ENCODE measurements around the gene ZNF518B.
"Not testable (repeated sequence)": the region's sequence is repeated elsewhere in the genome, so short reads cannot be mapped to it uniquely, and the experiment has no call there.

Gene ZNF518B

DNA sequence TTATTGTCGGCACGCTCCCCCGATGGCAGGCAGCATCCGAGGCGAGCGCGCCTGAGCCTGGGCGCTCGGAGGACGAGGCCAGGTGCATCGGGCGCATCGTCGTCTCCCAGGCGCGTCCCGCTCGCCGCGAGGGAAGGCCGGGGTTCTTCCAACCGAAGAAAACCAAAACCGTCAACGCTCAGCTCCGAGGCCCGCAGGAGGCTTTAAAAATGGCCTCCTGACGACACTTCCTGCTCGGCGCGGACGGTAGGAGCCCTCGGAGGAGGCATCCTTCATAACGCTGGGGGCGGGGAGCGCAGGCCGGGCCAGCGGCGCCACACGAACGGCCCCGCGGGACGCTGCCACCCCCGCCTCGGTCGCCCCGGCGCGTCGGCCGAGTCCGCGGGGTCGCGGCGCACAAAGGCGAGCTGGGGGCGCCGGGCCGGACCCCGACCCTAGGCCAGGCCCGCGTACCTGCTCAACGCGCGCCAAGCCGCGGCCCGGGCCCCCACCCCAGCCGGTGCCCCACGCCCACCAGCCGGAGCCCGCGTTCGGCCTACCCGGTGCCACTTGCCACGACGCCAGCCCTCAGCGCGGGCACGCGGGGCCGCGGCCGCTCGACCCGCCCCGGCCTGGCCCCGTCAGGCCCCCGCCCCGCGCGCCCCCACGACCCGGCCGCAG lies 501 bp downstream of the ZNF518B start:
- peak in 30 of 58 donors; percentile 1 to 54 (median 16) for DNase-seq

DNA sequence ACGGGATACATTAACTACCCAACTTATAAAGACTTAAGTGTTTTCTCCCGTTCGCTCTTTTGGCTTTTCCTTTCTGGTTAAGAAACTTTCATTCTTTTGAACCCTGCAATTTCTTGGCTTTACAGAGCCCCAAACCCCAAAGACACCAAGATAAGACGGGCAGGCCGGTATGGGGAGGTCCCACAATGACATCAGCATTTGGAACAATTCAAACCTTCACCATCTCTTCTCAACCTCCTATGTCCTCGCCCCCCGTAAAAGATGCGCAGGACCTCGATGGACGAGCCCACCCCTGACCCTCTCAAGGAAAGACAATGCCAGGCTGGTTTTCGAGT lies 999 bp downstream of the ZNF518B start:
- DNase-seq = no peak

DNA sequence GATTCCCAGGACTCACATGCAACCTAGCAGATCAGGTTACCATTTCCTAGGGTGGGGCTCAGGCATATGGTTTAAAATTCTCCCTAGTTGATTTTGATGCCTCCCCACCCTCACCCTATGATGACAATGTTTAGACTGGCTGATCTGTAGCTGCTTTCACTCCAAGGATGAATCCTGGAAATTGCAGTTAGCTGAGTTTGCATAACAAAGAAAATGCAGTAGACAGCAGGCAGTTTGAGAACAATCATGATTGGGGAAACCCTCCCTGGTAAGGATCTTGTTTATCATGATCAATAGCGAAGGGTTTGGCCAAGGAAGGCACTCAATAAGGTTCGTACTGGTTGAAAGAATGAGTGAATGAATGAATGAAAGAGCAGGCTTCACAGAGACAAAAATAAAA lies 2.1 kb downstream of the ZNF518B start:
- no peak for DNase-seq

DNA sequence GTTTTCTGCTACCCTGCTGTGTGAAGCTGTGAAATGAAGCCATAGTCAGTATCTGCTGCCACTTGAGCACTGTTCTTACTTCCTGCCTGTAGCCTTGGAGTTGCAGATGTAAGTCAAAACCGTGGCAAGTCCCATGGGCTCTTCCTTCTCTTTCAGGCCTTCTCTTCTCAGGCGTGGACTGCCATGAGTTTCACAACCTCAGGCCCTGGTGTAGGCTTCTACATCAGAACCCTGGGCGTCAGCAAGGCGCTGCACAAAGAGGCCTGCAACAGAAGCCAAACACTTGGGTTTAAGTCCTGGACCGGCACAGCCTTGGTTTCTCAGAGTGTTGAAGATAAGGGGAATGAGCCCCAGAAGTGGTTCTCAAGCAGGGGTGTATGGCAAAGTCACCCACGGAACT lies 2.5 kb downstream of the ZNF518B start:
- DNase-seq = no peak

DNA sequence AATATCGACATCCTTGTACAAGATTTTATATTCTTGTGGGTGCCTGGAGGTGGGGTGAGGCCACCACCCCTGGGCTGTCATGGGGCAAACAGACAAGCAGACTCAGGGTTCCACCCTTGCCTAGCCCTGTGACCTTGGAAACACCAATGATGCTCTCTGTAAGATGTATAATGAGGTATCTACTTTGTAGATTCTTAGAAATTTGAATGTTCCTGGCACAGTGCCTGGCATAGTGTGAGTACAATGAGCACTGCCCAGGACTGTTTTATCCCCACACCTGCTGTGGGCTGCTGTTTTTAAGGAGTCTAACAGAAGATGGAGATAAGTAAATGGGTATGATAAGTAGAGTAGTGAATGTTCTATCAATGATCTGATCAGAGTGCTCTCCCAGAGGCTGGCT lies 3.1 kb downstream of the ZNF518B start:
- DNase-seq = no peak

DNA sequence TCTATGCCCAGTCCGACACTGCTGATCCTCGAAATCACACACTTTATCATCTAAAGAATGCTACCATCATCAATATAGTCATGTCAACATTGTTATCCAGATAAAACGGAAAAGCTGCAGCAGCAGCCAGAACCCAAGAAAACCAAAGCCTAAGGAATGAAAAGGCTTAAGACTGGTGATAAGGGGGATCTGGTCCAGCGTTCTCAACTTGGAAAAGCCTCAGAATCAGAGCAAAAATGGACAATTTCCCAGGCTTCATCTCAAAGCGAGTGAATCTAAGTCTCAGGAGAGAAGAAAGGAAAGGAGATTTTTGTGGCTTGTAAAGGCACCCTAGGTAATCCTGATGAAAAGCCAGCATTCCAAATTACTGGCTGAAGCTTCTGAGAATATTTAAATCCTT lies 8.2 kb downstream of the ZNF518B start:
- DNase-seq = no peak

DNA sequence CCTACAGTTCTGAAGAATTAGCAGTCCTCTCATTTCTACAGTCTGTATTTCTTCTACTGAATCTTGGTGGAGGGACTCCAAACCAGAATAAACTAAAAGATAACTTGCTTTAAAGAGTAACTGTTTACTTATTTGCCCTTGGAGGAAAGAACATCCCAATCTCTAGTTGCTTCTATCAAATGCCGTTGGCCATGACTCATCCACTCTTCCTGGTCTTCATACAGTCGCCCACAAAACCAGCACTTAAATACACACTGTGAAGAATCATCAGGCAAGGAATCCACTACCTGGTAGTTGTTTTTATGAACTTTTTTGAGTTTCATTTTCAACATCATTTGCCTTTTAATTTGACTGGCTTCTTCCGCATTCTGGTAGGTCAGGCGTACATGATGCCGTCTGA lies 14.2 kb downstream of the ZNF518B start:
- no peak for DNase-seq

DNA sequence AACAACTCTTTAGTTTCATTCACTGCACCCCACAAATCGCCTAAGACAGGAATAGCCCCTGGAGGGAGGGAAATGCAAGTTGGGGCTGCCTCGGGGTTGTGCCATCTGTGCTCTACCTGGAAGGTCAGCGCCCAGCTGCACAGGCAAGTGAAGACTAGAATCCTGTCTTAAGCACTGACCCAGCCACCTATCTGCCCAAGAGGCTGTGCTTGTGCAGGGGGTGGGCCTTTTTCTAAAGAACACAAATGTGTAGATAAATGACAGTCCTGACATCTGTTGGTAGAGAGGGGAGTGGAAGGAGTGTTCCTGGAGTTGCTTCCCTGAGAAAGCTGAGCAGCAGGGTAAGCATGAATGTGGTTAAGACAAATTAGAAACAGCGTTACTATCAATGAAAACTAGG lies 15.7 kb downstream of the ZNF518B start:
- DNase-seq = no peak

DNA sequence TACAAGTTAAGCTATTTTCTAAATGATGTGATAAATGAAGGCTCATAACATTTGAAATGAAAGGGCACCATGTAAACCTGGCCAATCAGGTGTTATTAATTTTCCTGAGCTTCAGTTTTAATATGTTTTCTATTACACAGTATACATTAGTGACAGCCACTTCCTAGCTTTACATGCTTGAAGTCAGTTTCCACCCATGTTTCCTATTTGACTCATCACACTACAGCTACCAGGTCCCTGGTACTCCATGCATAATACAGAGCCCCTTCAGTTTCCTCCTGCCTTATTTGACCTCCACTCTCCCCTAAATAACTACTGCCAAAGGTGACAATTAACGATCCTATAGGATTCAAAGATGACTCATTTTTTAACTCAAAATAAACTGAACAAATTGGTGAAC lies 18.3 kb downstream of the ZNF518B start:
- DNase-seq = no peak

DNA sequence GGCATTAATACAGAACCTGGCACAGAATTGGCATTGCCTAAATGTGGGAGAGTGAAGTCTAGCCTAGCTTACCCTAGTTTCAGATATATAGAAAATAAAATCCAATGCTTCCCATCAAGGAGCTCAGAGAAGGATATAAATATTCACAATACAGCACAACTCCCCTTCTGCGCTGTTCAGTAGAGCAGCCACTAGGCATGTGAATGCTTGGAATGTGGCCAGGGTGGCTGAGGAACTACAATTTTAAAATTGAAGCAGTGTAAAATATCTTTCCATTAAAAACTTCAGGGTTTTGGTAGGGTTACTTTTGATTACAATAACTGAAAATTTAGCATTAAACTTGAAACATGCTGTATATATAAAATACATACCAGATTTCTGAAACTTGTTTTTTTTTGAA lies 19.5 kb downstream of the ZNF518B start:
- DNase-seq = peak in 2 of 58 donors; percentile 3 to 8

DNA sequence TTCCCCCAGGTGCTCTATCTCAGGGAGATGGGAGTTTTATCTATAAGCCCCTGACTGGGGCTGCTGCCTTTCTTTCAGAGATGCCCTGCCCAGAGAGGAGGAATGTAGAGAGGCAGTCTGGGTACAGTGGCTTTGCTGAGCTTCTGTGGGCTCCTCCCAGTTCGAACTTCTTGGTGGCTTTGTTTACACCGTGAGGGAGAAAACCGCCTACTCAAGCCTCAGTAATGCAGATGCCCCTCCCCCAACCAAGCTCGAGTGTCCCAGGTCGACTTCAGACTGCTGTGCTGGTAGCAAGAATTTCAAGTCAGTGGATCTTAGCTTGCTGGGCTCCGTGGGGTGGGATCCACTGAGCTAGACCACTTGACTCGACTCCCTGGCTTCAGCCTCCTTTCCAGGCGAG lies 29.5 kb downstream of the ZNF518B start:
- not testable (repeated sequence) for DNase-seq

DNA sequence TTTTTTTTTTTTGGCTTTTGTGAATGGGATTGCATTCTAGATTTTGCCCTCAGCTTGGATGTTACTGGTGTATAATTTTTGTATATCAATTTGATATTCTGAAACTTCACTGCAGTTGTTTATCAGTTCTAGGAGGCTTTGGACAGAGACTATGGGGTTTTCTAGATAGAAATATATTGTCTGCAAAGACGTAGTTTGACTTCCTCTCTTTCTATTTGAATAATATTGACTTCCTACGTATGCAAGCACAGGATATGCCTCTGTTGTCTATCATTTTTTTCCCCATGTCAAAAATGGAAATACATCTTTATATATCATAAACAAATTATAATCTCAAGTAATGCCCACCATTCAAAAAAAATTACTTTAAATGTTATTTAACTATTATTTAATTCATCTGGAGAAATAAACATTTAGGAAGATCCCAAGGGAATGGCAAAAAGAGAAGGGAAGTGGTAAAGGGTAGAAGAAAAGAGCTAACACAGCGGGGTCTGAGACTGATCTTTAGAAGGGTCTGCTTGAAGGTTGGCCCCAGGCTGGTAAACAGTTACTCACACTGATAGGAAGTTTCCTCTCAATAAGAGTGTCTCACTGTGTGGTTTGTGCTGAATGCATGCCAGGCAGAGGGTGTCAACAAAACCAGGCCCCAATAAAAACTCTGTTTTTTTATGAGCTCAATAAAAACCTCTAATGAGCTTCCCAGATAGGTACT lies 35.7 kb downstream of the ZNF518B start:
- no peak for DNase-seq

DNA sequence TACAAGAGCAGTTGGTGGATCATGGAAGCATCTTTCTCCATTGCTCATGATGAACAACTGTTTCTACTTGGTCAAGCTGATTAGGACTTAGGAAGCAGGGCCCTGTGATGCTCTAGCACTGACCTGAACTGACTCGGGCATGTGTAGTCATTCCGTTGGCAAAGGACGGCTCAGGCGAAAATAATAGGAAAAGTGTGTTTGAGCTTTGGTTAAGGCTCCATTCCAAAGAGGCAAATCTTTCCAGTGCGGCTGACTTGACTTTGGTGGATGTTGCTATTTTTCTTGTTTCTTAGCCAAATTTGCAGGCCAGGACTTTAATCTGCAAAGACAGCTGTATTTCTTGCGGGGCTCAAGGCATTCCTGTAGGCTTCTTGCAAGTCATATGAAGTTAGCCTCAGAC lies 39.5 kb downstream of the ZNF518B start:
- DNase-seq = no peak

DNA sequence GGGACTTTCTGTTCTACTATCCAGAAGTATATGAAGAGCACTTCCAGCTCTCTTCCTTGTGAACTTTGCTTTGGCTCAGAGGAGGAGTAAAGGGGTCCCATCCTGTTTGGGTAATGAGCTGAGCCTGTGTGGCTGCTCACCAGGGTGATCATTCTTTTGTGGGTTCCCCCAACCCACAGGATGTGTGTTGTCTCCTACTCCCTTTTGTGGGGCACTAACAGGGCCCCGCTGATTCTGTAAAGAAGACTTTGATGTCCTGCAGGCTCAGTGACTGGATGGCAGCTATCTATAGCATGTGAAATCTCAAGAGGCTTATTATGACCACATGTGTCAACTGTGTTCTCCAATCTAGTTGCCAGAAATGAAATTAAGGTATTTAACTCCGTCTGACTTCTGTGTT lies 40.8 kb downstream of the ZNF518B start:
- DNase-seq = no peak

DNA sequence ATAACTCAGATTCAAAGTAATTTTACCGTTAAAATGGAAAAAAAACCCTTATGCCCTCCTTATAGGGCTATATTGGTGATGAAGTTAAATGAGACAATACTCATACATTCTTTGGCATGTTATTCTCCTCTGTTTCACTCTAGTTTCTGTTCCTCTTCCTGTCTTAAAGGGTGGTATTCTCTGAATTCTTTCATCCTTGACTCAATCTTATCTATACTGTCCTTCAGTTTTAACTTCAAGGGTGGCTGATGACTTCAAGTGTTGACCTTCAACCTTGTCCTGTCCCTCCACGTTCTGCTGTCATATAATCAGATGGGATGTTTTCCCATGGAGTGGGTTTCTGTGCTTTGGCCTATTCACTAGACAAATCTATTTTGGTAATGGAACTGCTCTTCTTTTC lies 44.0 kb downstream of the ZNF518B start:
- no peak for DNase-seq

DNA sequence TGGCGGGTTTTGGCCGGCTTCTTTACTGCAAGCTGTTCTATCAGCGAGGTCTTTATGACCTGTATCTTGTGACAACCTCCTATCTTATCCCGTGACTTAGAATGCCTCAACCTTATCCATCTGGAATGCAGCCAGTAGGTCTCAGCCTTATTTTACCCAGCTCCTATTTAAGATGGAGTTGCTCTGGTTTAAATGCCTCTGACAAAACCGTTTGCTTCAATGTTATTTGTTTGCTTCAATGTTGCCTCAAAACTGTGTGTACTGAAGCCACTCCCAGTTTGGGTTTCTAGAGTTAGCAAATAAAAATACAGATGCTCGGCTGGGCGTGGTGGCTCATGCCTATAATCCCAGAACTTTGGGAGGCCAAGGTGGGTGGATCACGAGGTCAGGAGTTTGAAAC lies 51.6 kb downstream of the ZNF518B start:
- DNase-seq = no peak

DNA sequence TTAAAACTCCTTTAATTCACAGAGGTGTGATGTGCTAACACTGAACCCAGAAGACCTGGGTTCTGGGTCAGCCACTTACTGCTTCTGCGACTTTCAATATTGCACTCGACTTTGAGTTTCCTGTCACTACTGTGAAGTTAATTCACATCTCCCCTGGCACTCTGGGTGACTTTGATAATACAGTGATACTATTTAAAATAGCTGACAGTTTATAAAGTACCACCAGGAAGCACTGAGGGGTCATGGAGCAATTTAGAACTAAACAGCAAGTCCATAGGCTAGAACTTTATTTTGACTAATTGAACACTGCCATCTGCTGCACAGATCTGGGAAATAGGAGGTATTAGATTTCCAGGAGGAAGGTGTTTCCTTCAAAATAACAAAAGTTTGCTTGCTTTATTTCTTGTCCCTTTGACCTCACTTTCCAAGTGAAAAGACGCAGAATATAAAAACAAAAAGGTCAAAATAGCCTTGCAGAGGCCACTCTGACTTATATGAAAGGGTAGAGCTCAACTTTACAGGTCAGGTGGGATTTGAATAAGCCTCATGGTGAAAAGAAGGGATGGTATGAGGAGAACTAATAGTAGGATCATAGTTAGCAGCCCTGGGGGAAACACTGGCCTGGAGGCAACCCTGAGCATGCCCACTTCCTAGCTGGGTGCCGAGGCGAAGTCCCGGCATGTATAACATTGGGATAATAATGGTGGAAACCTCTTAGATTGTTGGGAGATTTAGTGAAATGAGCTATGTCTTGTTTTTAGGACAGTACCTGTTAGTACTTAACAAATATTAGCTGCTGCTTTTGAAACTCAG lies 53.4 kb downstream of the ZNF518B start:
- DNase-seq = peak in 13 of 58 donors; percentile 1 to 17 (median 6)

DNA sequence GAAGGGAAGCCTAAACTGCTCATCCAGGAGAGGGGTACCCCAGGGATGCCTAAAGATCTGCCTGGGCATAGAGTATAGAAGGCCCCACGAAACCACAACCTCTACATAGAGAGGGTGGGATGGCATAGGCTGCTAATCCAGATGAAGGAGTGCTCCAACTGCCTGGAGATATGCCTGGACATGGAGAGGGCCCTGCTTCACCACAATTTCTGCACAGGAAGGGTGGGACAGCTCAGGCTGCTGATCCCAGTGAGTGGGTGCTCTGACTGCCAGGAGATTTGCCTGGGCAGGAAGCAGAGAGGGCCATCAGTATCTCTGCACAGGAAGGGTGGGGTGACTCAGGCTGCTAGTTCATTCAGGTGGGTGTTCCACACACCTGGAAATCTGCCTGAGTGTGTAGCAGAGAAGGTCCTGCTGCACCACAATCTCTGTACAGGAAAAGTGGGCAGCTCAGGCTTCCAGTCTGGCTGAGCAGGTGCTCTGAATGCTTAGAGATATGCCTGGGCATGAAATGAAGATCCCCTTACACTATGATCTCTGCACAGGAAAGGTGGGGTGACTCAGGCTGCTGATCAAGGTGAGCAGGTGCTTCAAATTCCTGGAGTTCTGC lies 61.1 kb downstream of the ZNF518B start:
- DNase-seq = no peak

All from anterior cingulate cortex (tissue), 58 donors.